Gastroesophageal sphincter (tissue), 4 donors: ENCODE data around the gene APBA2. TPM values are rescaled to one million over a fixed set of nuclear protein-coding genes. Genes with fewer than 3 reads are reported as not detected.
"Not testable (repeated sequence)": the region's sequence is repeated elsewhere in the genome, so short reads cannot be mapped to it uniquely, and the experiment has no call there.

Source experiments
- ATAC-seq: fragments of 150-250 bp; one replicate; pipeline ENCODE4 v1.9.1; 2016; ENCODE audit warnings: mild to moderate bottlenecking, moderate library complexity
- H3K27ac ChIP-seq, 4 donors: fragments of 200-600 bp; sonication (generic) in 3 of 4; 1 replicate in 3 of 4; 2 replicates in 1 of 4; pipeline ENCODE4 v1.5.1; 2016 to 2019
- H3K27me3 ChIP-seq: fragments of 200-600 bp; sonication (generic); one replicate; pipeline ENCODE4 v1.5.1; 2019
- H3K36me3 ChIP-seq, 2 donors: fragments of 200-600 bp; sonication (generic); one replicate each; pipeline ENCODE4 v1.5.1; 2019; ENCODE audit warnings: control low read depth in 1 of 2
- H3K4me1 ChIP-seq, 3 donors: fragments of 200-600 bp; sonication (generic); 1 replicate in 2 of 3; 2 replicates in 1 of 3; pipeline ENCODE4 v1.5.1; 2016 to 2019; ENCODE audit warnings: control low read depth in 2 of 3
- H3K4me3 ChIP-seq, 2 donors: fragments of 200-600 bp; sonication (generic); one replicate each; pipeline ENCODE4 v1.5.1; 2019; ENCODE audit warnings: mild to moderate bottlenecking in 1 of 2, moderate library complexity in 1 of 2
- H3K9me3 ChIP-seq, 3 donors: fragments of 200-600 bp; sonication (generic); one replicate each; pipeline ENCODE4 v1.5.1; 2017 to 2019; ENCODE audit warnings: control low read depth in 2 of 3
- CTCF ChIP-seq, 4 experiments: fragments of 200-600 bp in 2 of 4; fragments of 450-650 bp in 2 of 4; sonication (generic) in 1 of 4; IDR thresholded peaks; one replicate each; pipeline ENCODE4 v1.5.1; 2017 to 2019; ENCODE audit warnings: antibody characterized with exemption in 4 of 4, mild to moderate bottlenecking in 2 of 4, moderate library complexity in 2 of 4
- EP300 ChIP-seq: sonication (generic); formaldehyde crosslinking; IDR thresholded peaks from one replicate; pipeline ENCODE4 v1.6.1; 2017; ENCODE audit warnings: antibody characterized with exemption, mild to moderate bottlenecking
- POLR2A ChIP-seq, 2 donors: fragments of 450-650 bp; IDR thresholded peaks; one replicate each; pipeline ENCODE4 v1.6.1; 2017; ENCODE audit warnings: antibody characterized with exemption in 2 of 2, mild to moderate bottlenecking in 2 of 2, moderate library complexity in 1 of 2
- POLR2AphosphoS5 ChIP-seq: sonication (generic); formaldehyde crosslinking; IDR thresholded peaks from one replicate; pipeline ENCODE4 v1.6.1; 2017; ENCODE audit warnings: antibody characterized with exemption
- WGBS, 2 donors: methylation state at CpG; one replicate each; pipeline ENCODE4 v1.1.5; 2018; ENCODE audit warnings: low coverage in 1 of 2; 5-methylcytosine and 5-hydroxymethylcytosine counted together
- total RNA-seq, 4 donors: library from RNA; depleted of rRNA; stranded (reverse); fragments of >200 nt; gene quantifications; one replicate each; pipeline ENCODE4 v1.1.0, GENCODE V29; 2016

Gene APBA2
- total RNA-seq, 4 donors from 2014 or later = 3.1 to 14.9 (median 4.2) TPM

- H3K27ac ChIP-seq = no peak overlapping the region
- peaks cover 0 to 6% (median 0%) of the 10 kb centered on the region in 3 donors for H3K4me1 ChIP-seq
- no peaks in the 10 kb centered on the region for H3K27me3 ChIP-seq
- no peaks in the 10 kb centered on the region for H3K36me3 ChIP-seq
- TF ChIP-seq CTCF (IDR thresholded peaks at IDR 0.05) (no peak), POLR2AphosphoS5 (no peak), EP300 (no peak), POLR2A (IDR thresholded peaks at IDR 0.05) (no peak)
- peaks cover 0 to 3% (median 0%) of the 10 kb centered on the region in 3 donors for H3K9me3 ChIP-seq
- ATAC-seq = no peak
- no peak overlapping the region for H3K4me3 ChIP-seq
- 34 to 70% methylated on average over 8 of the region's 8 CpGs for WGBS, 2 donors
Measured at GRCh38 chr15:29040370-29040751, 154.6 kb downstream of the APBA2 start.

- H3K9me3 ChIP-seq = no peaks in the 10 kb centered on the region
- H3K4me3 ChIP-seq = no peak overlapping the region
- no peak overlapping the region for H3K27ac ChIP-seq
- TF ChIP-seq EP300 (no peak), POLR2AphosphoS5 (no peak)
- 67 to 71% methylated on average over 9 of the region's 9 CpGs for WGBS, 2 donors
- no peak for ATAC-seq
- H3K36me3 ChIP-seq = no peaks in the 10 kb centered on the region
- H3K4me1 ChIP-seq = peaks cover 0 to 6% (median 0%) of the 10 kb centered on the region in 3 donors
- H3K27me3 ChIP-seq = no peaks in the 10 kb centered on the region
Measured at GRCh38 chr15:29043736-29044502, 158.1 kb downstream of the APBA2 start.

- no CpG with 5 or more reads among the region's 1 CpG for WGBS, 2 donors
- Histone ChIP-seq H3K4me1 (peaks cover 0 to 6% (median 0%) of the 10 kb centered on the region in 3 donors), H3K4me3 (no peak overlapping the region), H3K36me3 (no peaks in the 10 kb centered on the region), H3K9me3 (no peaks in the 10 kb centered on the region), H3K27ac (no peak overlapping the region), H3K27me3 (no peaks in the 10 kb centered on the region)
- no peak for TF ChIP-seq CTCF (IDR thresholded peaks at IDR 0.05)
- TF ChIP-seq POLR2AphosphoS5 = no peak
- no peak for TF ChIP-seq EP300
- no peak for TF ChIP-seq POLR2A (IDR thresholded peaks at IDR 0.05)
- ATAC-seq = no peak
Measured at GRCh38 chr15:29044503-29044901, 158.7 kb downstream of the APBA2 start.

GRCh38 chr15:29045161-29045560 is 159.4 kb downstream of the APBA2 start:
- H3K9me3 ChIP-seq, ATAC-seq: not testable (repeated sequence)
- 79 to 98% methylated on average over 4 to 6 of the region's 7 CpGs for WGBS, 2 donors

GRCh38 chr15:29045717-29046116 is 159.9 kb downstream of the APBA2 start:
- no peak for ATAC-seq
- Histone ChIP-seq H3K27ac (no peak overlapping the region), H3K9me3 (no peaks in the 10 kb centered on the region), H3K27me3 (no peaks in the 10 kb centered on the region), H3K36me3 (no peaks in the 10 kb centered on the region), H3K4me1 (no peaks in the 10 kb centered on the region), H3K4me3 (no peak overlapping the region)
- no peak for TF ChIP-seq POLR2A (IDR thresholded peaks at IDR 0.05)
- no peak for TF ChIP-seq POLR2AphosphoS5
- TF ChIP-seq EP300 = no peak
- TF ChIP-seq CTCF (IDR thresholded peaks at IDR 0.05) = no peak
- WGBS, 2 donors = 48% methylated on average over 3 of the region's 3 CpGs; no CpG with 5 or more reads in 1 of the 2 donors

More at GRCh38 chr15:29045161-29045560, 159.4 kb downstream of the APBA2 start:
- not testable (repeated sequence) for H3K4me1 ChIP-seq, H3K27me3 ChIP-seq, H3K36me3 ChIP-seq, H3K27ac ChIP-seq, H3K4me3 ChIP-seq

- no peaks in the 10 kb centered on the region for H3K9me3 ChIP-seq
- H3K4me1 ChIP-seq = no peaks in the 10 kb centered on the region
- no peaks in the 10 kb centered on the region for H3K27me3 ChIP-seq
- H3K27ac ChIP-seq = no peak overlapping the region
- no peaks in the 10 kb centered on the region for H3K36me3 ChIP-seq
- WGBS, 2 donors = 40 to 90% methylated on average over 1 to 4 of the region's 4 CpGs
- H3K4me3 ChIP-seq = no peak overlapping the region
- no peak for ATAC-seq
- no peak for TF ChIP-seq POLR2AphosphoS5
- no peak for TF ChIP-seq POLR2A (IDR thresholded peaks at IDR 0.05)
- no peak for TF ChIP-seq EP300
- no peak for TF ChIP-seq CTCF (IDR thresholded peaks at IDR 0.05)
Measured at GRCh38 chr15:29046281-29046810, 160.6 kb downstream of the APBA2 start.
